Breast epithelium (tissue), 4 donors: ENCODE data around the gene MPDZ. TPM values are rescaled to one million over a fixed set of nuclear protein-coding genes. Genes with fewer than 3 reads are reported as not detected.

Experiments
- DNase-seq, 2 donors: peaks; one replicate each; pipeline ENCODE4 v3.0.0-alpha.2; 2019; ENCODE audit warnings: low spot score in 2 of 2
- H3K27ac ChIP-seq, 2 donors: fragments of 200-600 bp; sonication (generic) in 1 of 2; one replicate each; pipeline ENCODE4 v1.5.1; 2016 to 2019; ENCODE audit warnings: mild to moderate bottlenecking in 1 of 2
- H3K27me3 ChIP-seq, 2 donors: fragments of 200-600 bp; sonication (generic) in 1 of 2; one replicate each; pipeline versions ENCODE4 v1.5.1 to v1.6.0; 2017 to 2019; ENCODE audit warnings: control low read depth in 1 of 2, mild to moderate bottlenecking in 1 of 2
- H3K36me3 ChIP-seq: fragments of 200-600 bp; one replicate; pipeline ENCODE4 v1.5.1; 2019
- H3K4me1 ChIP-seq, 2 donors: fragments of 200-600 bp; sonication (generic); one replicate each; pipeline ENCODE4 v1.5.1; 2016 to 2019; ENCODE audit warnings: control low read depth in 1 of 2
- H3K4me3 ChIP-seq, 3 donors: fragments of 200-600 bp; sonication (generic); 1 replicate in 2 of 3; 2 replicates in 1 of 3; pipeline ENCODE4 v1.5.1; 2016 to 2019; ENCODE audit warnings: mild to moderate bottlenecking in 3 of 3, moderate library complexity in 2 of 3
- H3K9me3 ChIP-seq, 2 donors: fragments of 200-600 bp; sonication (generic) in 1 of 2; one replicate each; pipeline ENCODE4 v1.5.1; 2016 to 2019; ENCODE audit warnings: control low read depth in 1 of 2
- POLR2A ChIP-seq: fragments of 450-650 bp; IDR thresholded peaks from one replicate; pipeline ENCODE4 v1.6.1; 2016; ENCODE audit warnings: antibody characterized with exemption, mild to moderate bottlenecking, moderate library complexity
- POLR2AphosphoS5 ChIP-seq, 3 donors: sonication (generic); formaldehyde crosslinking; IDR thresholded peaks; one replicate each; pipeline ENCODE4 v1.6.1; 2017; ENCODE audit warnings: antibody characterized with exemption in 3 of 3
- intact Hi-C: fragments of 100-400 bp; cut with DNase I; formaldehyde crosslinking; loops from one replicate; pipeline ENCODE4 v1.15.1; 2023; ENCODE audit warnings: low total_unique reads
- total RNA-seq, 3 donors: library from RNA; depleted of rRNA; stranded (reverse); fragments of >200 nt; gene quantifications; one replicate each; pipeline ENCODE4 v1.1.0, GENCODE V29; 2016
- TF ChIP-seq, protein P1 (sequence below), 3 donors: fragments of 450-650 bp; IDR thresholded peaks; one replicate each; pipeline ENCODE4 v1.5.1; 2016 to 2017; ENCODE audit warnings: antibody characterized with exemption in 3 of 3, mild to moderate bottlenecking in 3 of 3, moderate library complexity in 3 of 3

The MPDZ gene
- total RNA-seq, 3 donors from 2014 or later = 44.2 to 63.1 (median 61.0) TPM

- H3K4me1 ChIP-seq = no peaks in the 10 kb centered on the region
- no peak overlapping the region for H3K4me3 ChIP-seq
- no peaks in the 10 kb centered on the region for H3K36me3 ChIP-seq
- no peak overlapping the region for H3K27ac ChIP-seq
- H3K27me3 ChIP-seq = no peaks in the 10 kb centered on the region
- no peak for TF ChIP-seq POLR2A
- no peak for TF ChIP-seq POLR2AphosphoS5 (IDR thresholded peaks at IDR 0.05)
- TF ChIP-seq, protein P1, sequence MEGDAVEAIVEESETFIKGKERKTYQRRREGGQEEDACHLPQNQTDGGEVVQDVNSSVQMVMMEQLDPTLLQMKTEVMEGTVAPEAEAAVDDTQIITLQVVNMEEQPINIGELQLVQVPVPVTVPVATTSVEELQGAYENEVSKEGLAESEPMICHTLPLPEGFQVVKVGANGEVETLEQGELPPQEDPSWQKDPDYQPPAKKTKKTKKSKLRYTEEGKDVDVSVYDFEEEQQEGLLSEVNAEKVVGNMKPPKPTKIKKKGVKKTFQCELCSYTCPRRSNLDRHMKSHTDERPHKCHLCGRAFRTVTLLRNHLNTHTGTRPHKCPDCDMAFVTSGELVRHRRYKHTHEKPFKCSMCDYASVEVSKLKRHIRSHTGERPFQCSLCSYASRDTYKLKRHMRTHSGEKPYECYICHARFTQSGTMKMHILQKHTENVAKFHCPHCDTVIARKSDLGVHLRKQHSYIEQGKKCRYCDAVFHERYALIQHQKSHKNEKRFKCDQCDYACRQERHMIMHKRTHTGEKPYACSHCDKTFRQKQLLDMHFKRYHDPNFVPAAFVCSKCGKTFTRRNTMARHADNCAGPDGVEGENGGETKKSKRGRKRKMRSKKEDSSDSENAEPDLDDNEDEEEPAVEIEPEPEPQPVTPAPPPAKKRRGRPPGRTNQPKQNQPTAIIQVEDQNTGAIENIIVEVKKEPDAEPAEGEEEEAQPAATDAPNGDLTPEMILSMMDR (IDR thresholded peaks at IDR 0.05) = no peak
- DNase-seq = no peak
- intact Hi-C loops = no loop called here
- no peaks in the 10 kb centered on the region for H3K9me3 ChIP-seq
These were observed 4.5 kb upstream of the MPDZ start for GRCh38 chr9:13284011-13284410.

- intact Hi-C loops = no loop called here
- Histone ChIP-seq H3K27me3 (no peaks in the 10 kb centered on the region), H3K36me3 (no peaks in the 10 kb centered on the region), H3K9me3 (no peaks in the 10 kb centered on the region), H3K4me3 (no peak overlapping the region), H3K4me1 (no peaks in the 10 kb centered on the region), H3K27ac (no peak overlapping the region)
- TF ChIP-seq, protein P1 (IDR thresholded peaks at IDR 0.05) = no peak
- no peak for DNase-seq
These were observed 3.5 kb upstream of the MPDZ start for GRCh38 chr9:13282998-13283397.

GRCh38 chr9:13281356-13282016 is 2.0 kb upstream of the MPDZ start:
- intact Hi-C loops = no loop called here
- no peaks in the 10 kb centered on the region for H3K36me3 ChIP-seq
- no peak for DNase-seq
- no peaks in the 10 kb centered on the region for H3K9me3 ChIP-seq
- no peak overlapping the region for H3K4me3 ChIP-seq
- H3K4me1 ChIP-seq = no peaks in the 10 kb centered on the region
- TF ChIP-seq POLR2A = no peak
- TF ChIP-seq, protein P1 (IDR thresholded peaks at IDR 0.05) = no peak
- no peak for TF ChIP-seq POLR2AphosphoS5 (IDR thresholded peaks at IDR 0.05)
- H3K27ac ChIP-seq = no peak overlapping the region
- H3K27me3 ChIP-seq = no peaks in the 10 kb centered on the region

GRCh38 chr9:13278368-13279246 is 885 bp downstream of the MPDZ start:
- TF ChIP-seq, protein P1 (IDR thresholded peaks at IDR 0.05) = no peak
- peak; percentile 9 to 53 (median 51) for TF ChIP-seq POLR2AphosphoS5 (IDR thresholded peaks at IDR 0.05)
- peak overlapping the region; percentile 72 to 90 (median 74) for H3K4me3 ChIP-seq
- intact Hi-C loops = no loop called here
- H3K27ac ChIP-seq = peak overlapping the region; percentile 88 to 98
- no peaks in the 10 kb centered on the region for H3K36me3 ChIP-seq
- H3K9me3 ChIP-seq = no peaks in the 10 kb centered on the region
- peak; percentile 59 to 62 for DNase-seq
- H3K27me3 ChIP-seq = no peaks in the 10 kb centered on the region
- no peaks in the 10 kb centered on the region for H3K4me1 ChIP-seq

DNA sequence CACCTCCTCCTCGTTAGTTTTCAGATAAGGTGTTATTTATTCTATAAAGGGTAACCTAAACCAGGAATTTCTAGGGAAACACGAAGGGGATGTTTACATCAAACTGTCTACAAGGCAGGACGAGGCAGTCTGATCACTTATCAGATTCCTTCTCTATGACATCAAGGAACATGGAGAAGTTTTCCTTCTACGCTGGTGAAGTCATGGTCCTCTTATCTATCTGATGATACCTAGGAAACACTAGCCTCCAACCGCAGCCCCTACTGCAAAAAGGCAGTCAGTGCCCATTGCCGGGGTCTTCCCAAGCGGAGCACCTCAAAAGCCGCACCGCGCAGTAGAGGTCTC is 1.5 kb downstream of the MPDZ start:
- Histone ChIP-seq H3K4me1 (no peaks in the 10 kb centered on the region), H3K4me3 (peak overlapping the region; percentile 72 to 90 (median 74)), H3K27me3 (no peaks in the 10 kb centered on the region), H3K9me3 (no peaks in the 10 kb centered on the region), H3K27ac (peak overlapping the region; percentile 88 to 98), H3K36me3 (no peaks in the 10 kb centered on the region)
- intact Hi-C loops = no loop called here
- TF ChIP-seq POLR2A (no peak), POLR2AphosphoS5 (IDR thresholded peaks at IDR 0.05) (no peak)
- TF ChIP-seq, protein P1 (IDR thresholded peaks at IDR 0.05) = no peak
- no peak for DNase-seq
